HCEC 1CT (cell line): Measurements from ENCODE around the gene RFC2.

Experiments used
- DNase-seq: peaks from one replicate; pipeline ENCODE4 v3.0.0-alpha.2; 2017

The RFC2 gene

DNA sequence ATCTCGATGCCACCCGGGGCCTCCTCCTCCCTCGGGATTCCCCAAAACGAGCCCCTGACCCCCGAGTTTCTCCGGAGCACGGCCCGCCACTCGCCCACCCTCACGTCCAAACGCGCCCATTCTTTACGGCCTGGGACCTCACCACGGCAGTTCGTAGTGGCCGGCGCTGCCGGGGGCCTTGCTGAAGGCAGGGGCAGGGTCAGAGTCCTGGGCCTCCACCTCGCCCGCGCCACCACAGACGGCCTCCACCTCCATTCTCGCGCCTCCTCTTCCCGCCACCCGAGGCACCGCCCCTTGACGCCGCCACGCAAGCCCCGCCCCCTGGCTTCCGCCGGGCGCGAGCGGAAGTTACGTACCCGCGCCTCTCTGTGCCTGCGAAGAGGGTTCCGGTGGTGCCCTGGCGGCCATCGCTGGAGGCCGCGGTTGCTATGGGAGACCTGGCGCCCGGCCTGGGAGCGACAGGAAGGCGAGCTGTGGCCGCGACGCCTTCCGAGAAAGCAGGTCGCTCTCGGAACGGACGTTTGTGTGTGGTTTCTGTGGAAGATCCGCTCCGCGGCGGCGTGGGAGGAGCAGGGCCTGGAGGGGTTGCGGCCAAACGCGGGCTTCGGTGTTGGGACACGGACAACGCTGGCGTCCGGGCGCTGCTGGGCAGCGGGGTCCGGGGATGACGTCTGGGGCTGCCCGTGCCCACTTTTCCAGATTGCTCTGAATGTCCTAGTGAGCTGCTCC is at the start of gene RFC2:
Gene RFC2, minus strand, starts transcription at position 271 of the 729 bp plus-strand sequence. Its CDS starts 16 bp downstream, at position 255.
- DNase-seq: peak; percentile 96

DNA sequence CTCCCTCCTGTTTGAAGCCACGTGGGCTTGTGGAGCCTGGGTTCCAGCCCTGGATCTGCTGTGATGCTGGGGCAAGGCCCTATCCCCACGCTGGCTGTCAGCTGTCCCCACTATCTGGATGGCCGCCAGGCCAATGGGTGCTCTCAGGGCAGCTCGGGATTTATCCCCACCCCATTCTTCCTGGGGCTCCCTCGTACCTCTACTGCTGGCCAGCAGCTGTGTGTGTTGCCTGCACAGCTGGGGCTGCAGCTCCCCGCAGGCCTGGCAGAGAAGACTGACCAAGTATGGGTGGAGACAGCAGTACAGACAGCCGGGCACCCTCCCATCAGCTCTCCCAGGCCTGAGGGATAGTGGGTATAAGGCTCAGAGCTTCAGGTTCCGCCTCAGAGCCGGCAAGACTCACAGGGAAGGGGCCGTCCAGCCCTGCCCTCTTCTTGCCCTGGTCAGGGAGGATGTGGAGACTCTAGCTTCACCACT is 48.6 kb upstream of the RFC2 start:
- DNase-seq: no peak

DNA sequence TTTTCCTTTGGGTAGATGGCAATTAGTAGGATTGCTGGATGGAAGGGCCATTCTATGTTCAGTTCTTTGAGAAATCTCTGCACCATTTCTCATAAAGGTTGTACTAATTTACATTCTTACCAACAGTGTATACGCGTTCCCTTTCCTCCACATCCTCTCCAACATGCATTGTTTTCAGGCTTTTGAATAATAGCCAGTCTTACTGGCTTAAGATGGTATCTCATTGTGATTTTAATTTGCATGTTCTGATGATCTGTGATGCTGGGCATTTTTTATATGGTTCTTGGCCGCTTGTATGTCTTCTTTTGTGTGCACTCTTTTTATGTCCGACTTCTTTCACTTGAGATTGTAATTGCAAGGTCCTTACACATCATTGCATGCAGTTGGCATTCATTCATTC is 46.7 kb upstream of the RFC2 start:
- DNase-seq: no peak

DNA sequence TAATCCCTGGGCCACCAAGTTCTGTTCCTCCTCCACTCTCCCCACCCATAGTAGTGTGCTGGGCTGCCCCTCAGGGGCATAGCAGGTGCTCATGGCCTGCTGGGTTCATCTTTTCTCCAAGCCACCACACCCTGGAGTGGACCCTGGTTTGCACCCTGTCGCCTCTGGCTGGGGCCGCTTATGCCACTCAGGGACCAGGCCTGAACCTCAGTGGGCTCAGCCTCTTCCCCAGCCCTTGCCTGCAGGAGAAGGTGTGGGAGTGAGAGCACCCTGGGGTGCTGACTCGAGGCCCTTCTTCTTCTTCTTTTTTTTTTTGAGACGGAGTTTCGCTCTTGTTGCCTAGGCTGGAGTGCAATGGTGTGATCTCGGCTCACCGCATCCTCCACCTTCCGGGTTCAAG is 45.2 kb upstream of the RFC2 start:
- no peak for DNase-seq

DNA sequence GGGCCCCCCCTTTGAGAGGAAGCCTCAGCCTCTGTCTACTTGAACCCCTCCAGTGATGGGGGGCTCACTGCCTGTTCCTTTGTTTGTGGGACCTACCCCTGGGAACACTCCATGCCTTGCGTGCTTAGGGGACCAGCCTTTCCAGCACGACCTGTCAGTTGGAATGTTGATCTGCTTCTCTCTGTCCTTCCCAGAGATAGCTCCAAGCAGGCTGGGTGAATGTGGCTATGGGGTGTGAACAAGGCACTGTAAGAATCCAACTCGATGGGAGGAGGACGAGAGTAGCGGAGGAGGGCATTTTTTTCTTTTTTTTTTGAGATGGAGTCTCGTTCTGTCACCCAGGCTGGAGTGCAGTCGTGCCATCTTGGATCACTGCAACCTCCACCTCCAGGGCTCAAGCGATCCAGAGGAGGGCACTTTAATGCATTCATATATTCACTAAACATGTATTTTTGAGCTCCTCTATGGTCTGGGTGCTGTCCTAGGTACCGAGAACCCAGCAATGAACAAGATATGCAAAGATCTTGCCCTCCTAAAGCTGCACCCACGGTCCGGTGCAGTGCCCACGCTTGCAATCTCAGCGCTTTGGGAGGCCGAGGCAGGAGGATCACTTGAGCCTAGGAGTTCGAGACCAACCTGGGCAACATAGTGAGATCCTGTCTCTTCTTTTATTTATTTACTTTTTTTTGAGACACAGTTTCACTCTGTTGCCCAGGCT is 43.5 kb upstream of the RFC2 start:
- no peak for DNase-seq

DNA sequence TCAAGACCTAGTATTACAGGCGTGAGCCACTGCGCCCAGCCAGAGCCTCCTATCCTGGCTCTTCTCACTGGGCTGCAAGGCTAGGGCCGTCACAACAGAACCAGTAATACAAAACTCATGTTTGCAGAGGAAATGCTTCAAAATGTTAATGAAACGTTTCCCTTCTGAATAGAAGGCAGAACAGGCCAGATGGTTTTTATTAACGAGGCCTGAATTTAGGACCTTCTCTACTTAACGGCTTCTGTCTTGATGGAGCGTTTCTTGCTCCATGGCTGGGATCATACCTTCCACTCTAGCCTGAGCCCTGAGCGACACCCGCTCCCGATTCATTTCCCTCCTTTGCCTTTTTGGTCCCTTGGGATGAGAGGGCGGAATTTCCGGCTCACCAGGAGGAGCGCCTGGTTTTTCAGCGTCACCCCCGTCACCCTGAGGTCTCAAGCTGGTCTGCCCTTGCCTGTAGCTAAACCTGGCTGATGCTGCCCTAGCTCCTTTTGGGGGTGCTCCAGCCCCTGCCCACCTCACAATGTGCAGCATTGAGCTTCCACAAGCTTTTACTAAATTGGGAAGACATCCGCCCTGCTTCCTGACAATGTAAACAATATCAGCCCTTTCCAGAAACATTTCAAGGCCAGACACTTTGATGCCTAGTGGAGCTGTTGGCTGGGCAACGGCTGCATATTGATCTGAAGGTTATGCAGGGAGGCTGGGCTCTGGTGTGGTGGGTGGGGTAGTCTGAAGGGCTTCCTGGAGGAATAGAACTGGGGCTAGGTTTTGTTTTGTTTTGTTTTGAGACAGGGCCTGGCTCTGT is 40.2 kb upstream of the RFC2 start:
- DNase-seq: no peak

DNA sequence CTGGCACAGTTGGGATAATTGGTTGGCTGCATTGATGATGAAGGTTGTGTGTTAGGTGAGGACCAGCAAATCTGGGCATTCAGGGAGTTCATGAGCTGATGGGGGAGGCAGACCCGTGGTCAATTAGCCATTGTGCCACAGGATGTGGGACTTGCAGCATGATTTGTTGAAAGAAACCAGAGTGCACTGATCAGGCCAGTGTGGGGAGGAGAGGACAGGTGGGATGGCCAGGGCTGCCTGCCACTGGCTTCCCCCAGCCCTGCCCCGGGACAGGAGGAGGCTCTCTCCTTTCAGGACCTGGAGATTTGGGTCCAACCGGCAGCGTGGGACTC is 39.3 kb upstream of the RFC2 start:
- no peak for DNase-seq

DNA sequence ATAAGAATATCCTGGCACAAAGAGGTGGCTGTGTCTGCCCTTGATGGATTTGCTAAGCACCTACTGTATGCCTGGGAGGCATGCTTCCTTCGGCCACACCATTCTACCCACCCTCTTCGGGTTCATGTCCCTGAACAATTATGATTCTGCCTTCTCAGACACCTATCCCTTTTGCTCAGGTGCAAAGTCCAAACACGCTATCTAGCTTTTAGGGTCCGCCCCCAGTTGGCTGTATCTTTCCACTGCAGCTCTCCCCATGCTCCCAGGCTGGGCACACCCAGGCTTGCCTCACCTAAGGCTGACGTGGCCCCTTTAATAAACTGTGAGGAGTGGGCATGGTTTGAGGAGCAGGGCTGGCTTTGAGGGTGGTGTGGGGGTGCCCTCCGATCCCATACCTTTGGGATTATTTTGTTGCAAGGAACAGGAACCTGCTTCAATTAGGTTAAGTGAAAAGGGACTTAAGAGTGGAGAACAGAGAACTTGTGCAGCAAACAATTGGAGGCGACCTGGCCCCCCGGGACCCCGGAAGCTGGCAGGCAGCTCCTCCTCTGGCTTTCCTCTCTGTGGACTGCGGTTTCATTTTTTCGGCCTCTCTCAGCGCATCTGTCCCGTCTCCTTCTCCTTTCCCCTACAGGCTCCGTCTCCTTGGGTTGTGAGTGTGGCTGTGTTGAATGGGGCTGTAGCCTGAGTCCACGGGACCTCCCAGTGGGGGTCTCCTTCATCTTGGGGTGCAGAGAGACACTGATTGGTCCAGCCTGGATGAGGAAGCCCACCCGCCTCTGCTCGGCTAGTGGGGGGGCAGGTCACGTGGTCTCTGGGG is 38.8 kb upstream of the RFC2 start:
- no peak for DNase-seq

DNA sequence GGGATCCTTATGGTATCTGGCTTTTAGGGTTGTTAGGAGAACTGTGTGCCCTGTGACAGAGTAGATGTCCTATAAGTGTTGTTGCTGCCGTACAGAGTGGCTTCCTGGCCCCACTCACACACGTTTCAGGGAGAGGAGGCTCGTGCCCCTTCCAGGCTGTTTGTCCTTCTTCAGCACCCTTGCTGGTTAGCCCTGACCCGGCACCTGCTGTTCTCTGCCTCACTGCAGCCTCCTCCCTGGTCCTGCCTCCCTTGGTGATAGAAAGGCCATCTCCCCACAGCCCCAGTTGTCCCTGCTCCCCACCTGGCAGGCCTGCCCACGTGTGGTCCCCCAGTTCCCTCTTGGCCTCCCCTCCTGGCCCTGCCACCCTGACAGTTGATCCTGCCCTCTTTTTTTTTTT is 37.3 kb upstream of the RFC2 start:
- no peak for DNase-seq

DNA sequence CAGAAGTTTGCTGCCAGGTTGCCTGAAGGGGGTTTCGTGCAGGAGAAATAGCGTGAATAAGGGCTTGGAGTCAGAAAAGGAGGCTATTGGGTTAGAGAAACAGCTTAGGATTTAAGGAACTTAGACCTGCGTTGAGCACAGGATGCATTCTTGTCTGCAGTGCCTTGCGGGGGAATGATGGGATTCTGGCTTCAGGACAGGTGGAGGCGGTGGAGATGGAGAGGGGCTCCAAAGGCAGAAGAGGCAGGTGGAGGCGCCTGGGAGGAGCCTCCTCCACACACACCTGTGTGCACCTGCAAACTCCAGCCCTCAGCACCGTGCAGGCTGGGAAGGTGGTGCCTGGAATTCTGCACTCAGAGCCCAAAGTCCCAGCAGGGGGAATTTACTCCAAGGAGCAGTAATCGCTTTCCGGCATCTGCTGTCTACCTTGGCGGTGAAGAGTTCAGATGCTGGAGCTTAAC is 36.8 kb upstream of the RFC2 start:
- DNase-seq: no peak

DNA sequence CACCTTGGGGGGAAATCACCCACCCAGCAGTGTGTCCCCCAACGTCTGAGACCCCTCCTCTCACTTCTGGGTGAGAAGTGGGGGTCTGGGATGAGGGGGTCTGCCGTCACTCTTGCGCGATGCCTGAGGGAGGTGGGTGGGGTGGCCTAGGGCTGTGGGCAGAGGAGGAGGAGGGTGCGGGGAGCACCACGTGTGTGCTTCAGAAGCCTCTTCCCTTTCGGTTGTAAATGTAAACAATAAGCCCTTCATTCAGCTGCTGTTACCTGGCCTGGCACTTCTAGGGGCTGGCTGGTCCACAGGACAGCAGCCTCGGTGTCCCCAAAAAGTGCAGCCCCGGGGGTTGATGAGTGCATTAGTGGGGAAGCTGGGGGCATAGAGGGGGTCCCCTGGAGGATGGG is 36.4 kb upstream of the RFC2 start:
- no peak for DNase-seq

DNA sequence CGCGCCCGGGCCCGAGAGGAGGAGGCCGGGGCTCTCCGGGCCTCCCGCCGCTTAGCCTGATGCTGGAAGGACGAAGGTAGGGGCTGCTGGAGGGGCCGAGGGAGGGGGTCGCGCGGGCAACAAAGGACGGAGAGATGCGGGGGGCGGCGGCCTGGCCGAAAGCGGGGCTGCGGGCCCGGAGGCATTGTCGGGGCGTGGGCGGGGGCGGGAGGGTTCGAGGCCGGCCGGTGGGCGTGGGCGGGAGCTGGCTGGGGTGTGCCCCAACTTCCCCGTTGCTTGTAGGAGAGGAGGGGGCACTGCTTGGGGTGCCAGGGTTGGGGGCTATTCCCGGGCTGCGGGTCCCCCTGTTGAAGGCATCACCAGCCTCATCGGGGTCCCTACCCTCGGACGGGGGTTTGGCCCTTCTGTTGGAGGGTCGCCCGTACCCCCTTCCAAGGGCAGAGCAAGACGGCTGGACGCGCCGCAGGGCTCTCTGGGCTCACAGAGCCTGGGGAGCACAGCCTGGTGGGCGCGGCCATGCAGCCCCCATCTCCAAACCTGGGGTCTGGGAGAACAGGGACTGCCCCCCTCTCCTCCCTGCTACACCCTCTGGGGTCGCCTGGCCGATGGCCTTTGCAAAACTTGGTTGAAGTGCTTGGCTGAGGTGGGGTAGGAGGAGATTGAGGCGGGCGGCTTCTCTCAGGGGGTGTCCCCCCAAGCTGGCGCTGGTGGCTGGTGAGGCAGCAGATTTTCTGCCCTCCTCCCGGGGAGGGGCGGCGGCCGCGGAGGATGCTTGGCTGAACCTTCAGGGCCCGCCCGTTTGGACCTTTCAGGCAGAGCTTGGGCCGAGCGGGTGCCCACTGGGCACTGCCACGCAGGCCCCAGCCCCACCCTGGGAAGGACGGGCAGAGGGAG is 35.7 kb upstream of the RFC2 start:
- DNase-seq: peak; percentile 28

DNA sequence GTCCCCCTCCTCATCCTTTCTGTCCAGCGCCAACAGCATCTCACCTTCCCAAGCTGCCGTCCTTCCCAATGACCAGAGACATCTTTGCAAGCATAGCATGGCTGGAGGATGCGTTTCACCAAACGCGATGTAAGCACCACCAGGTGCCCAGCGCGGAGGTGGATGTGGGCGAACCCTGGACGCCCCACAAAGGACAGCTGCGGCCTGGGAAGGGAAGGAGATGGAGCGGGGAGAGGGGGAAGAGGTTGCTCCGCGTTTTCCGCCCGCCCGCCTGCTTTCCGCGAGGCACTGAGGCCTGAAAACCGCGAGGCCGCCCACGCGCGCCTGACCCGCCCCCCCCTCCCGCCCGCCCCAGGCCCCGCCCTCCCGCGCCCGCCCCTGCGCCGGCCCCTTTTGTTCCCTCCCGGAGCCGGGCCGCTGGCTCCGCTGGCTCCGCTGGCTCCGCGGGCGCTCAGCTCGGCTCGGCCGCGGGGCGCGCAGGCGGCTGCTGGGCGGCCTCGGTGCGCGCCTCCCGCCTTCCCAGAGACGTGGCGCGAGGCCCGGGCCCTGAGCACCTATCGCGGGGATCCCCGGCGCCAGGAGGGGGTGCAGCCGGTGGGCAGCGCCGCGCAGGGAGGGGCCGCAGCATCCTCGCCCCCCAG is 34.9 kb upstream of the RFC2 start, which contains the start of gene CLIP2:
Gene CLIP2, plus strand, starts transcription at position 390 of the 641 bp plus-strand sequence. CDS start 28,140 bp downstream, outside the sequence.
- DNase-seq: peak; percentile 79

DNA sequence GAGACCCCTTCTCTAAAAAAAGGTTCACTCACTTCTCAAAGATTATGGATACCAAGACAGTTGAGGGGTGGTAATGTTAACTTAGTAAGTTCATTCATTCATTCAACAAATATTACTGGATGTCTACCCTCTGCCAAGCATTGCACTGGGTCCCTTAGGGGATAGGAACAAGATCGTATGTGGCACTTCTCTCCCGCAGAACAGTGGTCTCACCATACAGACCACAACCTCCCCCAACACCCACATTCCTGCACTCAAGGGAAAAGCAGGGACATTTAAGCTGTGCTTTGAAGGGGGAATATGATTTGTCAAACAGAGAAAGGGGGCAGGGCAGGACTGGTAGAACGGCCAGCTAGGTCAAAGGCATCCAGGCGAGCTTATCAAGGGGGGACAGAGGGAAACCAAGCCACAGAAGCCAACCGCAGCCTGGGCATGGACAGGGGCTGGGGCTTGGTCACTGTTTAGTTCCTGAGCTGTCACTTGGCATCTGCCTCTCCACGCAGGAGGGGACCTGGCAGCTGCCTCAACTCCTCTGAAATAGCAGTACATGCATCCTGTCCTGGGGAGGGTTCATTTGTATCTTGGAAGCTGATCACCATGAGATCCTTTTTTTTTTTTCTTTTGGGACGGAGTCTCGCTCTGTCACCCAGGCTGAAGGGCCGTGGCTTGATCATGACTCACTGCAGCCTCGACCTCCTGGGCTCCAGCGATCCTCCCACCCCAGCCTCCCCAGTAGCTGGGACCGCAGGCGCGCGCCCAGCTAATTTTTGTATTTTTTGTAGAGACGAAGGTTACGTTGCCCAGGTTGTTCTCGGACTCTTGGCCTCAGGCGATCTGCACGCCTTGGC is 34.1 kb upstream of the RFC2 start:
- DNase-seq: no peak

DNA sequence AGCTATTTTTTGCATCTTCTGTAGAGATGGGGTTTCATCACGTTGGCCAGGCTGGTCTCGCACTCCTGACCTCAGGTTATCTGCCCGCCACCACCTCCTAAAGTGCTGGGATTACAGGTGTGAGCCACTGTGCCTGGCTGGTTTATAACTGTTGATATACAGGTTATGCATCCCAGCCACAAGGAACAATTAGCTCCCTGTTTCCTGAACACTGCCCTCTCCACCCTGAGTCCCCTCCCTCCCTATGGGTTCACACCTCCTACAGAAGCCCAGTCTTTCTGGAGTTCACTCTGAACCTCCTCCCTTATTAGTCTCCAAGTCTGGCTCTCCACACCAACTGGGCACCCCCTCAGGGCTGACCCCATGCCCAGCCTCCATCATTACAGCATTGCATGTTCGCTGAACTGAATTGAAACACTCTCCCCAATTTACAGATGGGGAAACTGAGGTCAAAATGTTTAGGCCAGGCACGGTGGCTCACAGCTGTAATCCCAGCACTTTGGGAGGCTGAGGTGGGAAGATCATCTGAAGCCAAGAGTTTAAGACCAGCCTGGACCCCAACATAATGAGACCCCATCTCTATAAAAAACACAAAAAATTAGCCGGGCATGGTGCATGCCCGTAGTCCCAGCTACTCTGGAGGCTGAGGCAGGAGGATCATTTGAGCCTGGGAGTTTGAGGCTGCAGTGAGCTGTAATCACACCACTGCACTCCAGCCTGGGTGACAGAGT is 33.3 kb upstream of the RFC2 start:
- no peak for DNase-seq

DNA sequence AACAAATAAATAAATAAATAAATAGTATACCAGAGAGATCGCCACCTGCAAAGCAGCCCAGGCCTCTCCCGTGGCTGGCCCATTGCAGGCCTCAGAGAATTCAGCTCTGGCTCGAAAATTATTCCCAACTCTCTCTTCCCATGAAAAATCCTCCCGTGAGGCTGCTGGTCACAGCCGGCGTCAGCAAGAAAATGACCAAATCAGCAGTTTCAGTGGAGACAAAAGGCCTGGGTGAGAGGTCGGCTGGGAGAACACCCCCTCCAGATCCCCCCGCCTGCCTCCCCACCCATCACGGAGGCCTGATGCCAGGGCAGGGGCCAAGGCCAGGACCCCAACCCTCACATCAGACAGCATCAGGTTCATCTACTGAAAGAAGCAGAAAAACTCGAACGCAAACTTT is 31.9 kb upstream of the RFC2 start:
- DNase-seq: no peak

DNA sequence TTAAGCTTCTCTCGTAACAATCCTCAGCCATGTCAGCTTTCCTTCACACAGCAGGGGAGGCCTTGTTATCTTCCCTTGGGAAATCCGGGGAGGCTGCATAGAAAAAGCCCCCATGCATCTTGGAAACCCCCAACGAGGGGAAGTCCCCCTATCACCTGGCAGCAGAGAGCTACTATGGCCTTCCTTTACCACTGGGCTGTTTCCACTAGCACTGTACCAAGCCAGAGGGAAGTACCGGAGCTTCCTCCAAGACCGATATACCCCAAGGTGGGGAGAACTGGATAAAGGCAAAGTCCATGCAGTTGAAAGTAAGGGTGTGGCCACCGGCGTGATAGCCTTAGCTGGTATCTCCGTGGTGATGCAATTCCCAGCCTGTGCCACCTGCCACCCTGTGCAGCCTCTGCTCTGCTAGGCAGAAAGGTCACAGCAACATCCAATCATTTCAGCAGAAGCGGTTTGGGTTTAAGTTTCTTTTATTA is 30.6 kb upstream of the RFC2 start:
- no peak for DNase-seq

DNA sequence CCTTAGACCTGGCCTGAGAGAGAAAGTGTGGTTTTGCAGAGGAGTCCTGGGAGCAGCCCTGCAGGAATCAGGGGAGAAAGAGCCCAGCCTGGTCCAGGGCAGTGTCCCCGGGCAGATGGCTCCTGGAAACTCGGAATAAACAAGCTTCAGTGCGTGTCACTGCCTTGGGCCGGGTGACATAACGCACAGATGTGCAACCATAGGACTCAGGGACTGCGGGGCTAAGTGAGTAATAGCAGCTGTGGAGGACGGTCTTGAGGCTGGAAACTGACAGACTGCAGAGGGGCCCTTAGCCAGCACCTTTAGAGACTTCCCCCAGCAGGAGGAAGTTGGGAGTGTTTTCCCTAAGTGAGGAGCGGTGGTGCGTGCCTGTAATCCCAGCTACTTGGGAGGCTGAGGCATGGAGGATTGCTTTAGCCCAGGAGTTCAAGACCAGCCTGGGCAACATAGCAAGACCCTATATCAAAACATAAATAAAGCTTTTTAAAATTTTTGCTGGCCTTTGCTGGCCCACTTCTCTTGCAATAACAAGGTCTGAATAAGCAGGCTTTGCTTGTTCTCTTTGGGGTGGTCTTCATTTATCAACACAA is 29.8 kb upstream of the RFC2 start:
- no peak for DNase-seq
